ENCODE results near the gene IL1R1.
"Not testable (repeated sequence)": the region's sequence is repeated elsewhere in the genome, so short reads cannot be mapped to it uniquely, and the experiment has no call there.

The IL1R1 gene

DNA sequence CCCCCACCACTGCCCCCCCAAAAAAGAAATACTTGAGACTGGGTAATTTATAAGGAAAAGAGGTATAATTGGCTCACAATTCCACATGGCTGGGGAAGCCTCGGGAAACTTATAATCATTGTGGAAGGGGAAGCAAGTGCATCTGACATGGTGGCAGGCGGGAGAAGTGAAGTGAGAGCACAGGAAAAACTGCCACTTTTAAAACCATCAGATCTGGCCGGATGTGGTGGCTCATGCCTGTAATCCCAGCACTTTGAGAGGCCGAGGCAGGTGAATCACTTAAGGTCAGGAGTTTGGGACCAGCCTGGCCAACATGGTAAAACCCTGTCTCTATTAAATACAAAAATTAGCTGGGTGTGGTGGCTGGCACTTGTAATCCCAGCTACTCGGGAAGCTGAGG lies 18.1 kb upstream of the IL1R1 start:
- not testable (repeated sequence) for H3K36me3 ChIP-seq (ENCODE audit: control insufficient read depth, insufficient read depth, low read length, severe bottlenecking); H3K4me3 ChIP-seq (ENCODE audit: low read length); H3K9ac ChIP-seq (ENCODE audit: low read length); H3K27me3 ChIP-seq (replicated peaks; ENCODE audit: control insufficient read depth, insufficient read depth, low read length); DNase-seq (ENCODE audit: low read depth); H3K9me3 ChIP-seq (ENCODE audit: control insufficient read depth, low read length)
- H3K4me1 ChIP-seq (ENCODE audit: control insufficient read depth, insufficient read depth, low read length), result peaks cover 56% of the 10 kb centered on the region

DNA sequence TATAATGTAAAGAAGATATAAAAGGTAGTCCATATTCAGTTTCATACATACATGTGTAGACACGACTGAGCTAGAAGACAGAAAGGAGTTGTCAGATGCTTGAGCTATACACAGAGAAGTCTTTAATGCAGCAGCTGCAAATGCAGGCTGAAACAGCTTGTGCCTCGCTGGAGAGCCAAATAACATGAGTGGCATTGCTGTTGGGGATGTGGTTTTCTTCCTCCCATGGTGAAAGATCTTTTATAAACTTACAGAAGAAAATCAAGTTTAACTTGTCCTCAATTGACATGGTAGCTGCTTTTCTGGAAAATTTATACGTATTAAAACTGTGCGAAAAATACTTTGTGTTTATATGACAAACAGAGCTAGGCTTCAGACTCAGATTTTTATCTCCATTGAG lies 16.4 kb upstream of the IL1R1 start:
- no peaks in the 10 kb centered on the region for H3K36me3 ChIP-seq (ENCODE audit: control insufficient read depth, insufficient read depth, low read length, severe bottlenecking)
- DNase-seq (ENCODE audit: low read depth), result no peak
- H3K27me3 ChIP-seq (replicated peaks; ENCODE audit: control insufficient read depth, insufficient read depth, low read length), result no peaks in the 10 kb centered on the region

DNA sequence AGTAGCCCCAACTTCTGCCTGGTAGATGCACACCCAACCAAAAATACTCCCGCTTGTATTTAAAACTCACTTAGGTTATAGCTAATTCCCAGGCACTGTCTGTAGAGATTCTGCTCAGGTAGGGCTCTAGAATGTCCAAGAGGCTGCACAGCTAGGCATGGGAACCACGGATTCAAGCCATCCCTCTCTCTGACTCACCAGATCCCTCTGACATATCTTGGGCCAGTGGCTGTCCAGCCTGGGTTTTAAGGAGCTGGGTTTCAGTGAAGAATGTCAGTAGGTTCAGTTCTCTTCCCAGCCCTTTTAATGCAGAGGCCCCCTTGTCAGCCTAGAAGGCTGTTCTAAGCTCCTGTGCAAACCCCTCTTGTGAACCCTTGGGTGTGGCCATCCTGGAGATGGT lies 15.9 kb upstream of the IL1R1 start:
- peak; percentile 24 for DNase-seq (ENCODE audit: low read depth)
- H3K4me1 ChIP-seq (ENCODE audit: control insufficient read depth, insufficient read depth, low read length), result peaks cover 61% of the 10 kb centered on the region
- no peaks in the 10 kb centered on the region for H3K27me3 ChIP-seq (replicated peaks; ENCODE audit: control insufficient read depth, insufficient read depth, low read length)
- no peak overlapping the region for H3K4me3 ChIP-seq (ENCODE audit: low read length)
- H3K9me3 ChIP-seq (ENCODE audit: control insufficient read depth, low read length), result no peaks in the 10 kb centered on the region
- no peaks in the 10 kb centered on the region for H3K36me3 ChIP-seq (ENCODE audit: control insufficient read depth, insufficient read depth, low read length, severe bottlenecking)
- no peak overlapping the region for H3K9ac ChIP-seq (ENCODE audit: low read length)

More for the DNA sequence above, 16.4 kb upstream of the IL1R1 start:
- Histone ChIP-seq H3K9ac (ENCODE audit: low read length) (no peak overlapping the region), H3K4me1 (ENCODE audit: control insufficient read depth, insufficient read depth, low read length) (peaks cover 65% of the 10 kb centered on the region), H3K4me3 (ENCODE audit: low read length) (no peak overlapping the region), H3K9me3 (ENCODE audit: control insufficient read depth, low read length) (no peaks in the 10 kb centered on the region)

DNA sequence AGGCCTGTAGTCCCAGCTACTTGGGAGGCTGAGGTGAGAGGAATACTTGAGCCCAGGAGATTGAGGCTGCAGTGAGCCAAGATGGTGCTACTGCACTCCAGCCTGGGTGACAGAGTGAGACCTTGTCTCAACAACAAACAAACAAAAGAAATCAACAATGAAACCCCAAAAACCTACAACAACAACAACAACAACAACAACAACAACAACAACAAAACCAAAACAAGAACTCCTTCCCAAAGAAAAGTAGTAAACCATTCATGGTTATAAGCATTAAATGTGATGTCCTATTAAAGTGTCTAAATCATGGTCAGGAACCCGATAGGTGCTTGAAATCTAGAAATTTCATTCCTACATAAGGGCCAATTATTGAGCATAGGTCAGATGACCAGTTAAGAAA lies 13.5 kb upstream of the IL1R1 start:
- no peak for DNase-seq (ENCODE audit: low read depth)
- H3K27me3 ChIP-seq (replicated peaks; ENCODE audit: control insufficient read depth, insufficient read depth, low read length), result no peaks in the 10 kb centered on the region
- H3K9me3 ChIP-seq (ENCODE audit: control insufficient read depth, low read length), result no peaks in the 10 kb centered on the region
- no peak overlapping the region for H3K9ac ChIP-seq (ENCODE audit: low read length)
- no peaks in the 10 kb centered on the region for H3K36me3 ChIP-seq (ENCODE audit: control insufficient read depth, insufficient read depth, low read length, severe bottlenecking)
- peaks cover 44% of the 10 kb centered on the region for H3K4me1 ChIP-seq (ENCODE audit: control insufficient read depth, insufficient read depth, low read length)
- no peak overlapping the region for H3K4me3 ChIP-seq (ENCODE audit: low read length)

DNA sequence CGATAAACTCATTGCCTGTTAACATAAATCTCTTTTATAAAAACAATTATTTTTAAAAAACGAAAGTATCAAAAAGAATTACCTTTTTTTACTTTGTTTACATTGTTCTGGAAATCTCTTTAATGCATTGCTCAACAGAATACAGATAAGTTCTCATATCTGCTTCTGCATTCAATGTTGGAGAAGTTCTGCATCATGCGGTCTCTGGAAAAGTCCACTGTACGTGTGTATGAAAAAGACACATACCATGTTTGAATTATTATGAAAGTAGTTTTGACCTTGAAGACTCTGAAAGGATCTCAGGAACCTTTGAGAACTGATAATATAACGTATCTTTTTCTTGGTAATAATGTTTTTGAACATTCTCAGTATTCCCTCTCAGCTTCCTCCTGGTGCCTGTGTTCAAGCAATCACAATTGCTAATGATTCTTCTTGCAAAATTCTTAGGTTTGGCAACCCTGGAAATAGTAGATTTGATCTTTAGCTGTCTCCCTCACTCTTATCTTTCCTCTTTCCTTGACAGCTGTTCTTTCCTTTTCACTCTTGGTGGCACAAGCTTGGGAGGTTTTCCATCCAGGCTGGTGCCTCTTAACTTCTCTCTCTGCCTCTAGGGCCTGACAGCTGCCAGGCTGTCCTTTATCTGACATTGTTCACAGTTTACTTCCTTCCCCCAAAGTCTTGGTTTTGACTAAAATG lies 12.4 kb upstream of the IL1R1 start:
- Histone ChIP-seq H3K36me3 (ENCODE audit: control insufficient read depth, insufficient read depth, low read length, severe bottlenecking) (peaks cover 3% of the 10 kb centered on the region), H3K9me3 (ENCODE audit: control insufficient read depth, low read length) (no peaks in the 10 kb centered on the region), H3K4me3 (ENCODE audit: low read length) (peak overlapping the region; percentile 16), H3K4me1 (ENCODE audit: control insufficient read depth, insufficient read depth, low read length) (peaks cover 44% of the 10 kb centered on the region), H3K27me3 (replicated peaks; ENCODE audit: control insufficient read depth, insufficient read depth, low read length) (no peaks in the 10 kb centered on the region), H3K9ac (ENCODE audit: low read length) (peak overlapping the region; percentile 32)
- peak; percentile 37 for DNase-seq (ENCODE audit: low read depth)

DNA sequence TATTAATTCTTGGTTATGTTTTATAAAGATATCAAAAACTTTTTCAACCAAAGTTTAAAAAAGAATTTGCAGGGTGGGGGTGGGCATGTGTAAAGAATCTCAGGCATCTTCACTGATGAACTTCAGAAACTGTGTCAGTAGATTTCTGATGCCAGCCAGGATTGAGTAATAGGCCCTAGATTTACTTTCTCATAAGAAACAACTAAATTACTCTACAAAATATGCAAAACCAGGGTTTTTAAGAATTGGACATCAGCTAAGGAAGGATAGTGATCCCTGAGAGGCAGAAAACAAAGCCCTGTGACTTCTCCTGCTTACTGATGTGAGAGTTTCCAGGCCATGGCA lies 11.9 kb upstream of the IL1R1 start:
- H3K9me3 ChIP-seq (ENCODE audit: control insufficient read depth, low read length), result no peaks in the 10 kb centered on the region
- DNase-seq (ENCODE audit: low read depth), result peak; percentile 69
- H3K4me1 ChIP-seq (ENCODE audit: control insufficient read depth, insufficient read depth, low read length), result peaks cover 44% of the 10 kb centered on the region
- no peak overlapping the region for H3K9ac ChIP-seq (ENCODE audit: low read length)
- H3K27me3 ChIP-seq (replicated peaks; ENCODE audit: control insufficient read depth, insufficient read depth, low read length), result no peaks in the 10 kb centered on the region
- peak overlapping the region; percentile 16 for H3K4me3 ChIP-seq (ENCODE audit: low read length)
- peaks cover 3% of the 10 kb centered on the region for H3K36me3 ChIP-seq (ENCODE audit: control insufficient read depth, insufficient read depth, low read length, severe bottlenecking)

DNA sequence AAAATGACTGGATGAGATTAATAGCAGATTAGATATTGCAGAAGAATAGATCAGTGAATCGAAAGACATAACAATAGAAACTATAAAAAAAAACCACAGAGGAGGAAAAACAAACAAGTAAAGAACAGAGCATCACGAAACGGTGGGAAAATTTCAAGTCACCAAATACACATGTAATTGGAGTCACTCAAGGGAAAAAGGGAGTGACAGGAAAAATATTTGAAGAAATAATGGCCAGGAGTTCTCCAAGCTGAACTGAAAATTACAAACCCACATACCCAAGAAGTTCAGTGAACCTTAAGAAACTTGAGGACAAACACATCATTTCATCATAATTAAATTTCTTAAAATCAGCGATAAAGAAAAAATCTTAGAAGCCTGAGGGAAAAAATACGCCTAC lies 11.0 kb upstream of the IL1R1 start:
- H3K9ac ChIP-seq (ENCODE audit: low read length), result no peak overlapping the region
- H3K4me3 ChIP-seq (ENCODE audit: low read length), result no peak overlapping the region
- H3K36me3 ChIP-seq (ENCODE audit: control insufficient read depth, insufficient read depth, low read length, severe bottlenecking), result peaks cover 3% of the 10 kb centered on the region
- no peak for DNase-seq (ENCODE audit: low read depth)
- peaks cover 42% of the 10 kb centered on the region for H3K4me1 ChIP-seq (ENCODE audit: control insufficient read depth, insufficient read depth, low read length)
- H3K27me3 ChIP-seq (replicated peaks; ENCODE audit: control insufficient read depth, insufficient read depth, low read length), result no peaks in the 10 kb centered on the region
- H3K9me3 ChIP-seq (ENCODE audit: control insufficient read depth, low read length), result no peaks in the 10 kb centered on the region

DNA sequence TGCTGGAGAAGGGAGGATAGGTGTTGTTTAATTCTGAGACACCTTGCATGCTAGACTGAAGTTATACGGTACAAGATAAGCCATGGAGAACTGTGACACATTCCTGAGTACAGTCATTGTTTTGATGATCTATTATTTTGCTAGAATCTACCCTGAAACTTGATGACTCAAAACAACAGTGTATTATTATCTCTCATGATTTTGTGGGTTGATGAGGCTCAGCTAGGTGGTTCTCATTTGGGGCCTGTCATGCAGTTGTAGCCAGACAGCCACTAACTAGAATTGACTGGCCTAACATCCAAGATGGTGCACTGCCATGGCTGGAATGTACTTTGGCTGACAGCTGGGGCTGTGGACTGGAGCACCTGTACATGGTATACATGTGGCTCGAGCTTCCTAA lies 5.4 kb upstream of the IL1R1 start:
- peaks cover 30% of the 10 kb centered on the region for H3K4me1 ChIP-seq (ENCODE audit: control insufficient read depth, insufficient read depth, low read length)
- H3K9me3 ChIP-seq (ENCODE audit: control insufficient read depth, low read length), result no peaks in the 10 kb centered on the region
- H3K4me3 ChIP-seq (ENCODE audit: low read length), result no peak overlapping the region
- H3K27me3 ChIP-seq (replicated peaks; ENCODE audit: control insufficient read depth, insufficient read depth, low read length), result no peaks in the 10 kb centered on the region
- no peak for DNase-seq (ENCODE audit: low read depth)
- no peak overlapping the region for H3K9ac ChIP-seq (ENCODE audit: low read length)
- peaks cover 3% of the 10 kb centered on the region for H3K36me3 ChIP-seq (ENCODE audit: control insufficient read depth, insufficient read depth, low read length, severe bottlenecking)

DNA sequence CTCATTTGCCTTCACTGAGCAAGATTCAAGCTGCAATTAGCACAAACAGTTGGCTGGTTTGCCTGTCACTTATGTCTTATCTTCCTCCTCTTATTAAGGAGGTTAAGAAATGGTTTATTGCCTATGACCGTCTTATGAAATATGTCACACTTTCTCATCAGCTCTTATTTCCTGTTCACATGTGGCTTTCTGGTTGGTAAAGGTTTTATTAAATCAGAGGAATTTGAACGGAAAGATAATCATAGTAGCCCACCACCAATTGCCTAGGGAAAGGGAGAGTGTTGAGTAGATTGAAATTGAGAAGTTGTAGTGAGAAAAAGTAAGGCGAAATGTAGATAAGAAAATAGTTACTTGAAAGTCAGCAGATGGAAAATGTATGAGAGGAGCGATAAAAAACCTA lies 4.2 kb upstream of the IL1R1 start:
- H3K4me1 ChIP-seq (ENCODE audit: control insufficient read depth, insufficient read depth, low read length), result peaks cover 31% of the 10 kb centered on the region
- no peak for DNase-seq (ENCODE audit: low read depth)
- H3K36me3 ChIP-seq (ENCODE audit: control insufficient read depth, insufficient read depth, low read length, severe bottlenecking), result peaks cover 3% of the 10 kb centered on the region
- H3K27me3 ChIP-seq (replicated peaks; ENCODE audit: control insufficient read depth, insufficient read depth, low read length), result no peaks in the 10 kb centered on the region
- H3K9me3 ChIP-seq (ENCODE audit: control insufficient read depth, low read length), result no peaks in the 10 kb centered on the region
- no peak overlapping the region for H3K4me3 ChIP-seq (ENCODE audit: low read length)
- H3K9ac ChIP-seq (ENCODE audit: low read length), result no peak overlapping the region

DNA sequence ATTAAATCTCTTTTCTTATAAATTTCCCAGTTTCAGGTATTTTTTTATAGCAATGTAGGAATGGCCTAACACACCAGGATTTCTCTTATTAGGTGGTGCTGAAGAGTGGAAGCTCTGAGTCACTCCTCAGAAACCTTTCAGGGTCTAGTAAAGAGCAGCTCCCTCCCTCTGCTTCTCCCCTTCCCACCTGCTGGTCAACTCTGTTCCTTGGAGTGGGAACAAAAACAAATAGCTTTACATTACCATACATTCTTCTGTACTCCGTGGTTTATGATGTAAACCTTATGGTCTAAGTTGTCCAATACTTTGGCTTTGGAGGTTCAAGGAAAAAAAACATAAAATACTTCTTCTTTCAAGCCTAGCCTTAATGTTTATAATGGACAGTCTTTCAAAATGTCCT lies 2.7 kb upstream of the IL1R1 start:
- H3K9me3 ChIP-seq (ENCODE audit: control insufficient read depth, low read length), result no peaks in the 10 kb centered on the region
- peak; percentile 22 for DNase-seq (ENCODE audit: low read depth)
- H3K27me3 ChIP-seq (replicated peaks; ENCODE audit: control insufficient read depth, insufficient read depth, low read length), result no peaks in the 10 kb centered on the region
- peaks cover 5% of the 10 kb centered on the region for H3K36me3 ChIP-seq (ENCODE audit: control insufficient read depth, insufficient read depth, low read length, severe bottlenecking)
- H3K4me1 ChIP-seq (ENCODE audit: control insufficient read depth, insufficient read depth, low read length), result peaks cover 36% of the 10 kb centered on the region
- H3K9ac ChIP-seq (ENCODE audit: low read length), result no peak overlapping the region
- H3K4me3 ChIP-seq (ENCODE audit: low read length), result no peak overlapping the region

DNA sequence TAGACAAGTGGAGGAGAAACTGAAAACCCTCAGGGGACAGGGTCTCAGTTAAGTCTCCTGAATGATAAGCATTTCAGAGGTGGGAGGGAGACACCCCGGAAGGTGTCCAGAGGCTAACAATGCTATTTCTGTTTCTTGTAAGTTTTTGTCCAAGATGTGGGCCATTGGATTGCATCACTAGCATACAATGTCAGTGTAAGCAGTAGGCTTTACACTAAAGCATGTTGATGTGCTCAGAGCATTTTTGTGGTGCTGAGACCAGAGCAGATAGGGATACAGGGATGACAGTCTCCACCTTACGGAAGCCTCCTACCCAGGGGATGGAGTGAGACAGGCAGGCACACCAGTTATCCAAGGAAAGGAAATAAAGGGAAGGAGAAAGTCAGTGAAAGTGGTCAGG lies 2.2 kb upstream of the IL1R1 start:
- peaks cover 5% of the 10 kb centered on the region for H3K9me3 ChIP-seq (ENCODE audit: control insufficient read depth, low read length)
- peaks cover 10% of the 10 kb centered on the region for H3K36me3 ChIP-seq (ENCODE audit: control insufficient read depth, insufficient read depth, low read length, severe bottlenecking)
- H3K4me3 ChIP-seq (ENCODE audit: low read length), result no peak overlapping the region
- DNase-seq (ENCODE audit: low read depth), result peak; percentile 20
- H3K27me3 ChIP-seq (replicated peaks; ENCODE audit: control insufficient read depth, insufficient read depth, low read length), result no peaks in the 10 kb centered on the region
- H3K9ac ChIP-seq (ENCODE audit: low read length), result no peak overlapping the region
- peaks cover 41% of the 10 kb centered on the region for H3K4me1 ChIP-seq (ENCODE audit: control insufficient read depth, insufficient read depth, low read length)

Data from adipocyte (in vitro differentiated cells).